ENCODE results near the gene ATP6V1C2.

The ATP6V1C2 gene

GRCh38 chr2:10721396-10722251 is at the start of gene ATP6V1C2:
Gene ATP6V1C2, plus strand, starts transcription at chr2:10721630. Its CDS starts 1,220 bp downstream, at chr2:10722850.
- DNase-seq (ENCODE audit: low spot score) = peak; percentile 90

GRCh38 chr2:10675131-10675530 is 46.3 kb upstream of the ATP6V1C2 start:
- no peak for DNase-seq (ENCODE audit: low spot score)

- DNase-seq (ENCODE audit: low spot score) = peak; percentile 24
Observed at GRCh38 chr2:10678225-10678624, 43.2 kb upstream of the ATP6V1C2 start.

- no peak for DNase-seq (ENCODE audit: low spot score)
Observed at GRCh38 chr2:10680214-10680613, 41.2 kb upstream of the ATP6V1C2 start.

- DNase-seq (ENCODE audit: low spot score) = no peak
Observed at GRCh38 chr2:10680957-10681356, 40.5 kb upstream of the ATP6V1C2 start.

GRCh38 chr2:10686176-10686730 is 35.2 kb upstream of the ATP6V1C2 start:
- DNase-seq (ENCODE audit: low spot score) = no peak

GRCh38 chr2:10688921-10689807 is 32.3 kb upstream of the ATP6V1C2 start:
- no peak for DNase-seq (ENCODE audit: low spot score)

GRCh38 chr2:10691521-10691920 is 29.9 kb upstream of the ATP6V1C2 start:
- DNase-seq (ENCODE audit: low spot score) = no peak

- no peak for DNase-seq (ENCODE audit: low spot score)
Observed at GRCh38 chr2:10700078-10700803, 21.2 kb upstream of the ATP6V1C2 start.

- DNase-seq (ENCODE audit: low spot score) = no peak
Observed at GRCh38 chr2:10704034-10704594, 17.3 kb upstream of the ATP6V1C2 start.

GRCh38 chr2:10706033-10706432 is 15.4 kb upstream of the ATP6V1C2 start:
- DNase-seq (ENCODE audit: low spot score) = no peak

- DNase-seq (ENCODE audit: low spot score) = no peak
Observed at GRCh38 chr2:10707831-10708230, 13.6 kb upstream of the ATP6V1C2 start.

GRCh38 chr2:10709290-10709939 is 12.0 kb upstream of the ATP6V1C2 start:
- DNase-seq (ENCODE audit: low spot score) = peak; percentile 65

- no peak for DNase-seq (ENCODE audit: low spot score)
Observed at GRCh38 chr2:10712185-10712809, 9.1 kb upstream of the ATP6V1C2 start.

- no peak for DNase-seq (ENCODE audit: low spot score)
Observed at GRCh38 chr2:10716581-10716980, 4.8 kb upstream of the ATP6V1C2 start.

- DNase-seq (ENCODE audit: low spot score) = no peak
Observed at GRCh38 chr2:10717628-10718027, 3.8 kb upstream of the ATP6V1C2 start.

- DNase-seq (ENCODE audit: low spot score) = no peak
Observed at GRCh38 chr2:10720306-10720705, 1.1 kb upstream of the ATP6V1C2 start.

GRCh38 chr2:10720947-10721395 is 459 bp upstream of the ATP6V1C2 start:
- DNase-seq (ENCODE audit: low spot score) = peak; percentile 34

GRCh38 chr2:10722252-10722825 is 909 bp downstream of the ATP6V1C2 start:
- DNase-seq (ENCODE audit: low spot score) = no peak

GRCh38 chr2:10732924-10733565 is 11.6 kb downstream of the ATP6V1C2 start:
- DNase-seq (ENCODE audit: low spot score) = no peak

Measured in iPS-NIHi11 (cell line).